CD4-positive, alpha-beta memory T cell (primary cell): ENCODE measurements around the gene FBL. TPM values are rescaled to one million over a fixed set of nuclear protein-coding genes. Genes with fewer than 3 reads are reported as not detected.

Experiments
- CTCF ChIA-PET: fragments of 350-600 bp; sonication (Branson Sonifier 250); formaldehyde crosslinking; loops from one replicate; lab custom pipeline; 2021; ENCODE audit warnings: inconsistent platforms; ENCODE audit not compliant: partially characterized antibody; lab: Charles Lee
- POLR2A ChIA-PET: fragments of 350-600 bp; sonication (Branson Sonifier 250); formaldehyde crosslinking; loops from one replicate; lab custom pipeline; 2021; ENCODE audit not compliant: partially characterized antibody; lab: Charles Lee
- DNase-seq, 5 donors: peaks; one replicate each; pipeline versions ENCODE4 v3.0.0 to v3.0.0-alpha.2; 2020 to 2022; ENCODE audit warnings: mixed read lengths in 1 of 5
- H3K27ac ChIP-seq: one replicate; pipeline ENCODE4 v1.7.0; 2013; ENCODE audit warnings: low read depth, low read length
- H3K27me3 ChIP-seq: 2 replicates; pipeline ENCODE4 v1.7.0; 2013; ENCODE audit warnings: mild to moderate bottlenecking, low read length, moderate library complexity; ENCODE audit not compliant: insufficient read depth
- H3K36me3 ChIP-seq: 2 replicates; pipeline ENCODE4 v1.7.0; 2013; ENCODE audit warnings: mild to moderate bottlenecking, low read length, moderate library complexity; ENCODE audit not compliant: insufficient read depth
- H3K4me1 ChIP-seq: 2 replicates; pipeline ENCODE4 v1.7.0; 2013; ENCODE audit warnings: mild to moderate bottlenecking, low read length, moderate library complexity; ENCODE audit not compliant: insufficient read depth
- H3K4me3 ChIP-seq, 2 donors: one replicate each; pipeline ENCODE4 v1.7.0; 2013; ENCODE audit warnings: low read length in 2 of 2, mild to moderate bottlenecking in 1 of 2
- H3K9me3 ChIP-seq, 2 donors: one replicate each; pipeline ENCODE4 v1.7.0; 2013; ENCODE audit warnings: low read length in 2 of 2, control low read depth in 1 of 2; ENCODE audit not compliant: control insufficient read depth in 1 of 2
- H3K27ac Mint-ChIP-seq, 7 donors: one replicate each; pipeline ENCODE4 v1.8.0; 2020 to 2021; ENCODE audit warnings: mixed read lengths in 7 of 7, mild to moderate bottlenecking in 6 of 7, inconsistent platforms in 3 of 7, moderate library complexity in 3 of 7
- H3K27me3 Mint-ChIP-seq, 2 donors: one replicate each; pipeline ENCODE4 v1.8.0; 2020 to 2021; ENCODE audit warnings: mixed read lengths in 2 of 2
- H3K36me3 Mint-ChIP-seq, 2 donors: one replicate each; pipeline ENCODE4 v1.8.0; 2020 to 2021; ENCODE audit warnings: mixed read lengths in 2 of 2, inconsistent platforms in 1 of 2, mild to moderate bottlenecking in 1 of 2
- H3K4me1 Mint-ChIP-seq, 4 donors: one replicate each; pipeline ENCODE4 v1.8.0; 2020 to 2021; ENCODE audit warnings: mixed read lengths in 4 of 4, mild to moderate bottlenecking in 1 of 4
- H3K4me3 Mint-ChIP-seq, 8 donors: one replicate each; pipeline ENCODE4 v1.8.0; 2020 to 2021; ENCODE audit warnings: mixed read lengths in 8 of 8, mild to moderate bottlenecking in 7 of 8, moderate library complexity in 6 of 8, inconsistent platforms in 3 of 8
- H3K9me3 Mint-ChIP-seq, 8 donors: one replicate each; pipeline ENCODE4 v1.8.0; 2020 to 2021; ENCODE audit warnings: mixed read lengths in 8 of 8, mild to moderate bottlenecking in 5 of 8, inconsistent platforms in 3 of 8, moderate library complexity in 1 of 8
- intact Hi-C: fragments of 100-400 bp; cut with micrococcal nuclease; formaldehyde crosslinking; loops from one replicate; pipeline ENCODE4 v1.15.1; 2023
- polyA plus RNA-seq, 2 donors: library from polyadenylated mRNA; unstranded; fragments of 300-500 nt; fragmentation: Illumina TruSeq; gene quantifications; one replicate each; pipeline ENCODE4 v1.2.3, GENCODE V29; 2021
- total RNA-seq, 2 experiments: library from RNA; stranded (reverse); gene quantifications; one replicate each; pipeline ENCODE4 v1.2.3, GENCODE V29; 2021

Gene FBL
- total and polyA plus RNA-seq, 4 experiments from 2014 or later = 173 to 295 (median 228) TPM

- H3K27ac Mint-ChIP-seq = no peak overlapping the region
- peaks cover 27 to 40% (median 32%) of the 10 kb centered on the region in 4 donors for H3K4me1 Mint-ChIP-seq
- H3K36me3 Mint-ChIP-seq = peaks cover 0 to 11% of the 10 kb centered on the region in 2 donors
- H3K27ac ChIP-seq = no peak overlapping the region
- CTCF ChIA-PET = interaction anchor here (7.0 kb wide), 1 partner anchor 15 kb away, joined by 61 read pairs; the partner anchor contains the start of gene DYRK1B
- H3K9me3 Mint-ChIP-seq = no peaks in the 10 kb centered on the region
- POLR2A ChIA-PET = interaction anchor here (6.3 kb wide), 1 partner anchor 14 kb away, joined by 96 read pairs; the partner anchor contains the start of gene DYRK1B
- no peak for DNase-seq
- intact Hi-C loops = no loop called here
- H3K27me3 ChIP-seq = no peaks in the 10 kb centered on the region
- no peaks in the 10 kb centered on the region for H3K36me3 ChIP-seq
- no peaks in the 10 kb centered on the region for H3K9me3 ChIP-seq
- no peak overlapping the region for H3K4me3 Mint-ChIP-seq
- H3K27me3 Mint-ChIP-seq = no peaks in the 10 kb centered on the region
- no peak overlapping the region for H3K4me3 ChIP-seq
- H3K4me1 ChIP-seq = peaks cover 31% of the 10 kb centered on the region
Observed at GRCh38 chr19:39848392-39848791, 2.2 kb upstream of the FBL start.

- intact Hi-C loops = no loop called here
- H3K27me3 ChIP-seq = no peaks in the 10 kb centered on the region
- Mint-ChIP-seq H3K27ac (peak overlapping the region in 5 of 7 donors; percentile 92 to 98 (median 97)), H3K27me3 (no peaks in the 10 kb centered on the region), H3K36me3 (peaks cover 0 to 12% of the 10 kb centered on the region in 2 donors), H3K4me3 (peak overlapping the region in 3 of 8 donors; percentile 88 to 92 (median 90)), H3K4me1 (peaks cover 32 to 49% (median 39%) of the 10 kb centered on the region in 4 donors), H3K9me3 (peaks cover 0 to 1% (median 0%) of the 10 kb centered on the region in 8 donors)
- no peaks in the 10 kb centered on the region for H3K9me3 ChIP-seq
- DNase-seq = no peak
- CTCF ChIA-PET = interaction anchor here (0.9 to 7.3 kb wide), 4 partner anchors 14 to 319 kb away, joined by 4 to 168 read pairs (median 58); partner anchors contain the start of genes DYRK1B and PSMC4
- H3K4me1 ChIP-seq = peaks cover 40% of the 10 kb centered on the region
- H3K4me3 ChIP-seq = no peak overlapping the region
- no peak overlapping the region for H3K27ac ChIP-seq
- POLR2A ChIA-PET = interaction anchor here (6.3 kb wide), 1 partner anchor 13 kb away, joined by 96 read pairs; the partner anchor contains the start of gene DYRK1B
- H3K36me3 ChIP-seq = no peaks in the 10 kb centered on the region
Observed at GRCh38 chr19:39847525-39847924, 1.3 kb upstream of the FBL start.

DNA sequence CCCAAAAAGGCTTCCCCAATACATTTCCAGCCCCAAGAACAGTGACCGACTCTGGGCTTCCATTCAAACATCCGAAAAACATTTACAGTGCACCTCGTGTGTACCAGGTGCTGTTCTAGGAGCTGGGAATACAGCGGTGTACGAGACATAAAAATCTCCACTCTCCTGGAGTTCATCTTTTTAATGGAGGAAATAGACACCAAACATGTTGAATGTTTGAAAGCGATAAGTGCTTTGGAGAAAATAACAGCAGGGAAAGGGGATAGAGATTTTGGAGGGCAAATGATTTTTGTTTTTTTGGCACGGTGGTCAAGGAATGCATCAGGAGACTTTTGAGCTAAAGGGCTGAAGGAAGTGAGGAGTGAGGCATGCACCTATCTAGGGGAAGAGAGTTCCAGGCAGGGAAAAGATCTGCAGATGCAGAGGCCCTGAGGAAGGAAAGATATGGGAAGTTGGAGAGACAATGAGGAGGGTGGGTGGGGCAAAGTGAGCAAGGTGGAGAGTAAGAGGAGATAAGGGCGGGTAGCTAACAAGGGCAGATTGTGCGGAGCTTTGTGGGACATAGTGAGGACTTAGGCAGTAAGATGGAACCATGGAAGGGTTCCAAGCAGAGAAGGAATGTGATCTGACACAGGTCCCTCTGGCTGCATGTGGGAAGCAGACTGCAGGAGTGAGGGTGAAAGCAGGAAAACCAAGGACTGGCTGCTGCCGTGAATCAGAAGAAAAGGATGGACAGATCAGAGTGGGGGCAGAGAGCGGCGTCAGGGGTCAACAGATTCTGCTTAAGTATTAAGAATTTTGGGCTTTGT is 703 bp upstream of the FBL start:
- H3K27ac ChIP-seq = peak overlapping the region; percentile 86
- no peak for DNase-seq
- H3K4me1 Mint-ChIP-seq = peaks cover 36 to 55% (median 44%) of the 10 kb centered on the region in 4 donors
- ChIA-PET CTCF (interaction anchor here (0.9 to 7.3 kb wide), 10 partner anchors 13 to 319 kb away, joined by 3 to 168 read pairs (median 5); partner anchors contain the start of genes DYRK1B and PSMC4), POLR2A (interaction anchor here (0.7 to 6.3 kb wide), 11 partner anchors 12 to 579 kb away, joined by 3 to 96 read pairs (median 4); partner anchors contain the start of genes DYRK1B, PSMC4 and ZNF546)
- peak overlapping the region; percentile 88 to 93 (median 92) for H3K4me3 Mint-ChIP-seq
- H3K4me3 ChIP-seq = peak overlapping the region; percentile 63 to 78
- peaks cover 0 to 1% (median 0%) of the 10 kb centered on the region in 8 donors for H3K9me3 Mint-ChIP-seq
- intact Hi-C loops = loop anchor here (1.0 kb wide), 2 partner anchors 13 to 23 kb away; partner anchors contain the start of gene DYRK1B
- H3K36me3 ChIP-seq = no peaks in the 10 kb centered on the region
- no peaks in the 10 kb centered on the region for H3K9me3 ChIP-seq
- no peaks in the 10 kb centered on the region for H3K27me3 Mint-ChIP-seq
- H3K27me3 ChIP-seq = no peaks in the 10 kb centered on the region
- peak overlapping the region; percentile 92 to 98 (median 97) for H3K27ac Mint-ChIP-seq
- peaks cover 0 to 15% of the 10 kb centered on the region in 2 donors for H3K36me3 Mint-ChIP-seq
- peaks cover 43% of the 10 kb centered on the region for H3K4me1 ChIP-seq

DNA sequence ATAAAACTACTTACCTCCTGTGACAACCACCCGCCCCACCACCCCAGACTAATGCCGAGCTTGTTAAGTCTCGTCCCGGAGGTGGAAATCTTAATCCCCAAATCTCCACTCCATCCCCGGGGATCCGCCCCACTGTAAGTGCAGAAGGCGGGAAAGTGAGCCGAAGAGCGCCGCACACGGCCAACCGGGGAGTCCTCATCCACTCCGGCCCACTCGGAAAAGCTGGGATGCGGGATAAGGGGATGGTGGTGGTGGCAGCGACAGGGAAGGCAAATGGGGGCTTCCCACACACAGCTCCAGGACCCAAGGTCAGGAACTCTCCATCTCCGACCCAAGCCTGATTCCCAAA is 621 bp downstream of the FBL start:
- Mint-ChIP-seq H3K4me3 (peak overlapping the region; percentile 88 to 93 (median 92)), H3K4me1 (peaks cover 39 to 65% (median 47%) of the 10 kb centered on the region in 4 donors), H3K27ac (peak overlapping the region; percentile 92 to 98 (median 97)), H3K9me3 (peaks cover 0 to 1% (median 0%) of the 10 kb centered on the region in 8 donors), H3K27me3 (no peaks in the 10 kb centered on the region), H3K36me3 (peaks cover 0 to 19% of the 10 kb centered on the region in 2 donors)
- DNase-seq = no peak
- Histone ChIP-seq H3K27ac (peak overlapping the region; percentile 86), H3K4me3 (peak overlapping the region; percentile 63 to 78), H3K4me1 (peaks cover 49% of the 10 kb centered on the region), H3K36me3 (no peaks in the 10 kb centered on the region), H3K27me3 (no peaks in the 10 kb centered on the region), H3K9me3 (no peaks in the 10 kb centered on the region)
- ChIA-PET POLR2A (interaction anchor here (1.3 to 6.3 kb wide), 6 partner anchors 11 to 244 kb away, joined by 4 to 96 read pairs (median 14); partner anchors contain the start of genes DYRK1B, PSMC4 and ZNF546), CTCF (interaction anchor here (0.6 to 7.3 kb wide), 12 partner anchors 12 to 1810 kb away, joined by 3 to 168 read pairs (median 10); partner anchors contain the start of genes DYRK1B and PSMC4)
- intact Hi-C loops = no loop called here

- Mint-ChIP-seq H3K36me3 (peaks cover 0 to 19% of the 10 kb centered on the region in 2 donors), H3K4me1 (peaks cover 39 to 65% (median 47%) of the 10 kb centered on the region in 4 donors), H3K4me3 (peak overlapping the region; percentile 88 to 93 (median 92)), H3K27me3 (no peaks in the 10 kb centered on the region), H3K27ac (peak overlapping the region; percentile 92 to 98 (median 97)), H3K9me3 (peaks cover 0 to 1% (median 0%) of the 10 kb centered on the region in 8 donors)
- Histone ChIP-seq H3K27ac (peak overlapping the region; percentile 86), H3K4me1 (peaks cover 49% of the 10 kb centered on the region), H3K9me3 (no peaks in the 10 kb centered on the region), H3K36me3 (peaks cover under 1% of the 10 kb centered on the region), H3K4me3 (peak overlapping the region; percentile 63 to 78), H3K27me3 (no peaks in the 10 kb centered on the region)
- POLR2A ChIA-PET = interaction anchor here (1.0 to 6.3 kb wide), 6 partner anchors 11 to 151 kb away, joined by 3 to 96 read pairs (median 10); partner anchors contain the start of genes DYRK1B and ZNF546
- CTCF ChIA-PET = interaction anchor here (0.6 to 7.3 kb wide), 13 partner anchors 11 to 1811 kb away, joined by 3 to 168 read pairs (median 13); partner anchors contain the start of genes DYRK1B and PSMC4
- DNase-seq = no peak
- intact Hi-C loops = no loop called here
Observed at GRCh38 chr19:39845172-39845571, 1.0 kb downstream of the FBL start.

DNA sequence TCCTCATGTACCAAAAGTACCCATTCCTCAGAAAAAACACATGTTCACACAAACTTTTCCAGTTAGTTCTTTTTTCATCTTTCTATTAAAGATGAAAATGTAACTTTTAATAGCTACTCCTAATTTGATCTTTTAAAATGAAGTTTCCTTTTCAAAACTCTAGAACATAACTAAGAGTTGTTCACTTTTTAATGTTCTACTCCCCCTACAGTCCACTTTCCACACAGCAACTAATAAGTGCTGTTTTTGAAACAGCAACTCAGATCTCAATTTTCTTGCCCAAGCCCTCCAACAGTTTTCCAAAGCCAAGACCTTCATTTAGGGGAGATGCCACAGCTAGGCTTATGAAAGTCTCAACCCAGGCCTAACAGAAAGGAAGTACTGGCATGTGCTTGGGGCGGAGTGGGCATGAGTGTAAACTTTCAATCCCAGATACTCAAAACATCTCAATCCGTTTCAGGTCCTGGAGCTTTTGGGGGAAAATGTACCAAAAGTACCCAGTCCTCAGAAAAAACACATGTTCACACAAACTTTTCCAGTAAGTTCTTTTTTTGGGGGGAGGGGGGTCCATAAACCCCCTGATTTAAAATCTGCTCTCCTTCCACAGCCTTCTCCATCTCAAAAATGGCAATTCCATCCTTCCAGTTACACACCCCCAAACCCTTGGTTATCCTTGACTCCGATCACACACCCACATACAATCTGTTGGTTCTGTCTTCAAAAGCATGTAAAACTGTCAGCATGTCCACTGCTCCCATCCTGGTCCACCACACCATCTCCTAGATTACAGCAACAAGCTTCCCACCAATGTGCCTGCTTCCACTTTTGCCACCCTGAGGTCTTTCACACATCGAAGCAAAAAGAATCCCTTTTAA is 2.0 kb downstream of the FBL start:
- H3K4me3 Mint-ChIP-seq = peak overlapping the region; percentile 88 to 93 (median 92)
- peaks cover 42 to 65% (median 49%) of the 10 kb centered on the region in 4 donors for H3K4me1 Mint-ChIP-seq
- Histone ChIP-seq H3K36me3 (peaks cover 11% of the 10 kb centered on the region), H3K27ac (peak overlapping the region; percentile 86), H3K27me3 (no peaks in the 10 kb centered on the region), H3K4me3 (no peak overlapping the region), H3K4me1 (peaks cover 49% of the 10 kb centered on the region), H3K9me3 (no peaks in the 10 kb centered on the region)
- H3K36me3 Mint-ChIP-seq = peaks cover 7 to 28% of the 10 kb centered on the region in 2 donors
- ChIA-PET CTCF (interaction anchor here (0.9 to 7.3 kb wide), 21 partner anchors 9 to 321 kb away, joined by 3 to 168 read pairs (median 6); partner anchors contain the start of genes DYRK1B and PSMC4), POLR2A (interaction anchor here (1.0 to 6.3 kb wide), 5 partner anchors 10 to 97 kb away, joined by 3 to 96 read pairs (median 4); partner anchors contain the start of gene DYRK1B)
- peaks cover 0 to 1% (median 0%) of the 10 kb centered on the region in 8 donors for H3K9me3 Mint-ChIP-seq
- intact Hi-C loops = loop anchor here (1.0 to 5.0 kb wide), 3 partner anchors 51 to 172 kb away; no protein-coding TSS in a partner anchor
- DNase-seq = peak; percentile 45 to 54 (median 53)
- no peaks in the 10 kb centered on the region for H3K27me3 Mint-ChIP-seq
- H3K27ac Mint-ChIP-seq = peak overlapping the region; percentile 92 to 98 (median 96)
